CD4-positive, alpha-beta T cell treated with Interleukin-2 at 100 ng/mL for 4 hours (primary cell): ENCODE data around the gene GOLGA6L4.
"Not testable (repeated sequence)": the region's sequence is repeated elsewhere in the genome, so short reads cannot be mapped to it uniquely, and the experiment has no call there.

Experiments
- DNase-seq: peaks from one replicate; pipeline ENCODE4 v3.0.0-alpha.2; 2020; ENCODE audit warnings: low spot score

The GOLGA6L4 gene, protein sequence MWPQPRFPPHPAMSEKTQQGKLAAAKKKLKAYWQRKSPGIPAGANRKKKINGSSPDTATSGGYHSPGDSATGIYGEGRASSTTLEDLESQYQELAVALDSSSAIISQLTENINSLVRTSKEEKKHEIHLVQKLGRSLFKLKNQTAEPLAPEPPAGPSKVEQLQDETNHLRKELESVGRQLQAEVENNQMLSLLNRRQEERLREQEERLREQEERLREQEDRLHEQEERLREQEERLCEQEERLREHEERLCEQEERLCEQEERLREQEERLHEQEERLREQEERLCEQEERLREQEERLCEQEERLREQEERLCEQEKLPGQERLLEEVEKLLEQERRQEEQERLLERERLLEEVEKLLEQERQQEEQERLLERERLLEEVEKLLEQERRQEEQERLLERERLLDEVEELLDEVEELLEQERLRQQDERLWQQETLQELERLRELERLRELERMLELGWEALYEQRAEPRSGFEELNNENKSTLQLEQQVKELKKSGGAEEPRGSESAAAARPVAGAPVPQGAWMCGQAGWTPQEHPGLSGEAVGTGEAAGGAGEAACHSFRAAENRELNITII

DNA sequence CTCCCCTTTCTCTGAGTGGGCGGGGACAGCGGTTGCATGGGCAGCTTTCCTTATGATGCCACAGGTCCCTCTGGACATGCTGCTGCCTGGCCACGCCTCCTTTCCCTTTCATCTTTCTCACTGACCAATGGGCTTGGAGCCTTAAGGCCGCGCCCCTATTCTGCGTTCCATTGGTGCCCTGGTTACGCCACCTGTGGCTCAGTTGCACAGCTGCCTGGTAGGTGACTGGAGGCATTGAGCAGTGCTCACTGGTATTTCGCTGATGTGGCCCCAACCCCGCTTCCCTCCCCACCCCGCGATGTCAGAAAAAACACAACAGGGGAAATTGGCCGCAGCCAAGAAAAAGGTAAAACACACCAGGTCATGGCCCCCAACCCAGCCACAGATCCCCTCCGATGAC, at the start of gene GOLGA6L4:
GOLGA6L4 (plus strand) TSS at position 201 of the 400 bp plus-strand sequence; CDS start at position 263, 62 bp downstream.
- not testable (repeated sequence) for DNase-seq

DNA sequence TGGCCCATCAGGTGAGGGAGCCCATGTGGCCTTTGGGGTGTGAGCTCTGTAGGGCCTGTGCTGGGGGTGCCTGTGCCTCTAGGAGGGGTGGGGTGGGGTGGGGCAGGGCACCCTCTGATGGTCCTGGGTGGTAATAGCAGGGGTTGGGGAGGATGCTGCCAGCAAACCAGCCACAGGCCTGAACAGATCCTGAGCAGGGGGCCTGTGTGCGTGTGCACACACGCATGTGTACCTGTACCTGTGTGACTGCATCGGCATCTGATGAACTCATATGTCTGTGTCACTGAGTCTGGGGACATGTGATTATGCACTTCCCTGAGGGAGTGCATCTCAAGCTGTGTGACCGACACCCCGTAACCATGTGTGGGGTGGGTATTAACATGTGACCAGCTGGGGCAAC, 42.6 kb upstream of the GOLGA6L4 start:
- not testable (repeated sequence) for DNase-seq

DNA sequence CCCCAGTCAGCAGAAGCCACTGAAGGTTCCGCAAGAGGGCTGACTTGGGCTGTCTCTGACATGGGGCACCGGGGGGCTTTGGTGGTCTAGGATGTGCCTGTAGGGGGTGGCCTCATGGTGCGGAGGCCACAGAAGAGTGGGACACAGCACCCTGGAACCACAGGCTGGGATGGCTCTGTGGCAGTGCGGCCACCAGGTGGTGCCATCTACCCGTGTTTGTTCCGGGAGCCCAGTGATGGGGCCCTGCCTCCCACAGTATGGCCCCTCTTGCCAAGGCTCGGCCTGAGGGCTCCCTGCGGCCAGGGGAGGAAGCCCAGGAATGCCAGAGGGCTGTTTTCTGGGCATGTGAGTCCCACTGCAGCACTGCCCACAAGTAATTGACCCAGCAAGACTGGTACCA, 40.0 kb upstream of the GOLGA6L4 start:
- DNase-seq: not testable (repeated sequence)

DNA sequence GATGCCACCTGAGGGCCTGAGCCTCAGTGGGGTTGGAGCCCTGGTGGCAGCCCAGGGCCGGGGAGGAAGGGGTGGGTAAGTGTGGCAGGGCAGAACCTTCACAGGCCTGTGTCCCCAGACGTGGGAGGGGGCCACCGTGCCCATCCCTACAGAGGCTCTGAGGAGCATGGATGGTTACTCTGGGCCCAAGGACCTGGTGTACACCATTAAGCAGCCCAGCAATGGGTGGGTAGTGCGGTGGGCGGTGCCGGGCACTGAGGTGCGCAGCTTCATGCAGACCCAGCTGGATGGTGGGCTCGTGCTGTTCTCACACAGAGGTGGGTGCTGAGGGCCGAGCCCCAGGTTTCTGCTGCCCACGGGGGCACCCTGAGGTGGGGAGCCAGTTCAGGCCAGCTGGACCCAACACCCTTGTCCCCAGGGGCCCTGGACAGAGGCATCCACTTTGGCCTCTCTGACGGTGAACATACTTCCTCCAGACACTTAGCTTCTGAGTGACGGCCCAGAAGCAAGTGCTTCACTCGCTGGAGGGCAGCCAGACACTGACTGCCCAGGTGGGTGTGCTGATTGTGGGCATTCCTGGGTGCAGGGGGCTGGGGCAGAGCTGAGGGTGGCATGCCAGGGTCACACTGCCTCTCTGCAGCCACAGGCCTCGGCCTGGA, 38.9 kb upstream of the GOLGA6L4 start:
- not testable (repeated sequence) for DNase-seq

DNA sequence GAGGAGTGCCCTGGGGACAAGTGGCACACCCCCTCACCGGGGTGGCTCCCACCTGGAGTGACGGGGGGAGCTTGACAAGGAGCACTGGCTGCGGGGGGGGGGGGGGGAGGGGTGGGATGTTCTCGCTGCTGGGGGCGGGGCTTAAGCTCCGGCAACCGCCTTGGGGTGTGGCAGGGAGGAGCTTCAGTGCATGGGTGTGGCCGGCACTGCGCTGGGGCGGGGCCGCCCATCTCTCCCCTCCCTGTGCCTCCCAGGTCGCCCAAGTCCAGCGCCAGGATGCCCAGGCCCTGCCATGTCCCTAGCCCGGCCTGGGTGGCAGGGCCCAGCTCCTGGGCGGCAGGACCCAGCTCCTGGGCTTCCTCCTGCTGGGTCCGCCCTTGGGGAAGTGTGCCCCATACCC, 35.7 kb upstream of the GOLGA6L4 start:
- not testable (repeated sequence) for DNase-seq

DNA sequence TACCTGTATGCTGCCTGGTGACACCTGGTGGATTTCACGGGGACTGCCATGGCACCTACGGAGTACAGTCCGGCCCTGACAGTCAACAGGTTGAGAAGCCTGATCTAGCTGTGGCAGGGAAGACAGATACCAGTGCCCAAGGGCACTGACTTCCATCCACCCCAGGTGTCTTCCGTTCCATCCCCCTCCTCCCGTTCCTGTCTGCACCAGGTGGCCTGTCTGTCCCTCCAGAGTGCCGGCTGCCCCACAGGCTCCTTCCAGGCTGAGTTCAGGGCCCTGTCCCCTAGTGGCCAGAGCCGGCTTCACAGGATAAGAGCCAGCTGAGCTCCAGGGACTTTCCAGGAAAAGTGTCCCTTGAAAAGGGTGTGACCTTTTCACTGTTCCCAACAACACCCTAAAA, 10.9 kb downstream of the GOLGA6L4 start:
- not testable (repeated sequence) for DNase-seq
